ENCODE measurements around the gene AMD1.
"Not testable (repeated sequence)": the region's sequence is repeated elsewhere in the genome, so short reads cannot be mapped to it uniquely, and the experiment has no call there.

AMD1 gene

DNA sequence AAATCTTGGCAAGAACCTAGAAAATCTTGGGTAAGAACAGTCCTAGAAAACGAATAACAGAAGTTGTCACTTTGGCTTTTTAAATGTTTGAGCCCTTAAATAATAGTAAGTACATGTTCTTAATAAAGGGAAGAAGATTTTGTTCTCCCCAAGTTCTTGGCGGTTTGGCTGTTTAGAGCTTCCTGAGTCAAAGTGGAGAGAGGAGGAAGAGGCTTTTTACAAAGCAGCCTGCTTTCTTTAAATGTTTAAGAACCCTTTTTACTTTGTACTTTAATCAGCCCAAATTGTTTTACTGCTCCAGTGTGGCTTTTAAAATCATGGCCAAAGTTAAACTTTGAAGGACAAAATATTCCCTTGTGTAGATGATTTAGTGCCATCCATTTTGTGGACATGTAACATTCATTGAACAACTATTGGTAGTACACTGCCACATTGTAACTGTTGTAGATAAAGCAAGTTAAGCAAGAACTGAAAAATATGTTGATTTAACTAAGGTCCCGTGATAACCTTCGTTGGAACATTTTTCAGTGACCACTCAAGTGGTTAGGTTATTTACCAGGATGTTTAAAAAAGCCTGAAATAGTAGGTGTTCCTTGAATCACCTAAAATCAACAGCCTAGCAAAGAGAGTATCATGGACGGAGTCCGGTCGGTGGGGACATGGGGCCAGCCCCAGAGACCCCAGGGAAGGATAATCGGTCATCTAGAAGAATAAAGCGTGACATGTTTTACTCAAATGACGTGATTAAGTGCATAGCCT is 2.4 kb downstream of the AMD1 start:
- DNase-seq (ENCODE audit: low read depth in 3 of 3, low spot score in 1 of 3), result no peak

DNA sequence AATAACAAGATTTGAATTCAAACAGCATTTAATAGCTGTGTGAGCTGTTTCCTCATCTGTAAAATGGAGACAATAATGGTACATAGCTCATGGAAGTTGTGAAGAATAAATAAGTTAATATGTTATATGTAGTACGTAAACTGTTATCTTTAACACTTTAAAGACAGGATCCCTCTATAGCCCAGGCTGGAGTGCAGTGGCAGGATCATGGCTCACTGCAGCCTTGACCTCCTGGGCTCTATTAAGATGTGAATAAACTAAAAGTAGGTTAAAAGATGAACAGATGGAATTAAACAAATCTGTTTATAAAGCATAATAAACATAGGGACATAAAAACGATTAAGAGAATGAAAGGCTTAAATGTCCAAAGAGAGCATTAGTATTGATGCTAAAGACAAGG is 3.0 kb downstream of the AMD1 start:
- no peak for DNase-seq (ENCODE audit: low read depth in 3 of 3, low spot score in 1 of 3)

DNA sequence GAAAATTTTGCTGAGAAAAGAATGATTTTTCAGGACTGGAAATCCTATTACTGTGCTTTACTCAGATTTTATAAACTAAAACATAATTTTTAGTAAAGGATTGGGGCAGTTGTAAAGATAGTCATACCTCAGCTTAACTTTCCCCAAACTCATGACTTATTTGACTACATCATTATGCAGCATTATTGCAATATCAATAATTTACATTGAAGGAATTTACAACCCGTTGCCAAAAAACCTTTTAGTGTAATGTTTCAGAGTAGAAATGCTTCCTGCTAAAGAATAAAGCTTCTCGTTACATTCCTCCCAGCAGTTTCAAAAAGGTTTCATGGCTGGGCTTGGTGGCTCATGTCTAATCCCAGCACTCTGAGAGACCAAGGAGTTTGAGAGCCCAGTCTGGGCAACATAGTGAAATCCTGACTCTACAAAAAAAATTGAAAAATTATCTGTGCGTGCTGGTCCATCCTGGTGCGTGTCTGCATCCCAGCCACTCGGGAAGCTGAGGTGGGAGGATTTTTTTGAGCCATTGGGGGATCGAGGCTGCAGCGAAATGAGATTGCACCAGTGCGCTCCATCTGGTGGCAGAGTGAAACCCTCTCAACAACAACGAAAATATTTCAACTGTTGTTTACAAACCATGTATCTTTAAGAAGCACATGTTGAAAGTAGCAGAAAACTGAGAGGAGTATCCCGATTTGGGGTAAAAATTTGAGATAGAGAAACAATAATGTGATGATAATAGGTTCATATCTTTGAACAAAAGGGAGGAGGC is 4.4 kb downstream of the AMD1 start:
- no peak for DNase-seq (ENCODE audit: low read depth in 3 of 3, low spot score in 1 of 3)

DNA sequence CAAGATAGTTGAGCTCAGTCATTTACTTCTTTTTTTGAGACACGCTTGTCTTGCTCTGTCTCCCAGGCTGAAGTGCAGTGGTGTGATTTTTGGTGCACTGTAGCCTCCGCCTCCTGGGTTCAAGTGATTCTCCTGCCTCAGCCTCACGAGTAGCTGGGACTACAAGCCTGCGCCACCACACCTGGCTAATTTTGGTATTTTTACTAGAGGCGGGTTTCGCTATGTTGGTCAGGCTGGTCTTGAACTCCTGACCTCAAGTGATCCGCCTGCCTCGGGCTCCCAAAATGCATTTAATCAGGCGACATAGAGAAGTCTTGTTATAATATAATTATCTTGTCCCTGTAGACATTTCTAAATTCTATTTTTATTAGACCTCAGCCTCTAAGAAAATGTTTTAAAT is 6.1 kb downstream of the AMD1 start:
- DNase-seq (ENCODE audit: low read depth in 3 of 3, low spot score in 1 of 3), result no peak

DNA sequence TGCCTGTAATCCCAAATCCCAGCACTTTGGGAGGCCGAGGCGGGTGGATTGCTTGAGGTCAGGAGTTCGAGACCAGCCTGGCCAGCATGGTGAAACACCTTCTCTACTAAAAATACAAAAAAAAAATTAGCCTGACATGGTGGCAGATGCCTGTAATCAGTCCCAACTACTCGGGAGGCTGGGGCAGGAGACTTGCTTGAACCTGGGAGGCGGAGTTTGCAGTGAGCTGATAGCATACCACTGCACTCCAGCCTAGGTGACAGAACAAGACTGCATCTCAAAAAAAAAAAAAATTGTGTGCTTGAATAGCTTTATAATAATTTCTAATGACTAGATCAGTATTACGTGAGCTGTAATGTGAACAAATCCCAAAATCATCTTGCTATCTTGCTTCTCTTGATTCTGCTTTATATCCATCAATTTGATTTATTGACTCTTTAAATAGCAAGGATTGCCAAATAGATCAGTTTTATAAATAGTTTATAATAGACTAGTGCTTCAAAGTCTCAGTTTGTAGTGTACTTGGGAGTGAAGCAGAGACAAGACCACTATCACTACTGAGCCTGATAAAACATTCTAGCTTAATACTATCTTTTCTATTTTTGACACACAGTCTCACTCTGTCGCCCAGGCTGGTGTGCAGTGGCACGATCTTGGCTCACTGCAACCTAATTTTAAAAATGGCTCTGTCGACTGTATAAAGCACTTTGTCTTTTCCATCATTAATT is 7.1 kb downstream of the AMD1 start:
- no peak for DNase-seq (ENCODE audit: low read depth in 3 of 3, low spot score in 1 of 3)

DNA sequence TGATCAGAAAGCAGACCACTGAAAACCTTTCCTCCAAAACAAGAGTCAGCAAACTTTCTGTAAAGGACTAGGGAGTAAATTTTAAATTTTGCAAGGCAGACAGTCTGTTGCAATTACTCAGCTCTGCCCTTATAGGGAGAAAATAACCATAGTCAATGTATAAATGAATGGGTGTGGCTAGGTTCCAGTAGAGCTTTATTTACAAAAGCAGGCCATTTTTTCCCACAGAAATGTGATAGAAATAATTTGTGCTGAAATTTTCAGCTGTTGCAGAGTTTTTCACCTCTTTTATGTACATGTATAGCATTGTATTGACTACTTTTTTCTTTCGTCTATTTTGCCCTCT is 7.7 kb downstream of the AMD1 start:
- no peak for DNase-seq (ENCODE audit: low read depth in 3 of 3, low spot score in 1 of 3)

DNA sequence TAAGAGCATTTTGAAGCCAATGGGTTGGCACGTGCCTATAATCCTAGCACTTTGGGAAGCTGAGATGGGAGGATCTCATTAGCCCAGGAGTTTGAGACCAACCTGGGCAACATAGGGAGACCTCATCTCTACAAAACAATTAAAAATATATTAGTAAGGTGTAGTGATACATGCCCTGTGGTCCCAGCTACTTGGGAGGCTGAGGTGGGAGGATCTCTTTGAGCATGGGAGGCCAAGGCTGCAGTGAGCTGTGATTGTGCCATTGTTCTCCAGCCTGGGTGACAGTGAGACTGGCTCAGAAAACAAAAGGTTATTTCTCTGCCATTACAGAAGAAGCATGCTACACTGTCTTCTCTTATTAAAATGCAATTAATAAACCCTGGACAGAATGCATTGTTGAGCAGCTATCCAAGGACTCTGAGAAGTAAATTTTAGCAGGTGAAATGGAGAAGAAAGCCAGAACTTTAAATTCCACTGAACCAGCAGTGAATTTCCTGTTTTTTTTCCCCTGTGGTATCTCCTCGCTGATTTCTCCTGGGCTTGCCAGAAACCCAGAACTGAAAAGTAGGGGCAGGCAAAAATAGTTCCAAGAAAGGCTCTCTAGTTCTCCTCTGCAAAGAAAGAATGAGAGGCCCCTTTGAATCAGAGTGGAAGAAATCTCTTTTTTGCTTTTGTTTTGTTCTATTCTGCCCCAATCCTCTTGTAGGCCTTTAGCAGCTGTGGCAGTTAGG is 8.4 kb downstream of the AMD1 start:
- no peak for DNase-seq (ENCODE audit: low read depth in 3 of 3, low spot score in 1 of 3)

DNA sequence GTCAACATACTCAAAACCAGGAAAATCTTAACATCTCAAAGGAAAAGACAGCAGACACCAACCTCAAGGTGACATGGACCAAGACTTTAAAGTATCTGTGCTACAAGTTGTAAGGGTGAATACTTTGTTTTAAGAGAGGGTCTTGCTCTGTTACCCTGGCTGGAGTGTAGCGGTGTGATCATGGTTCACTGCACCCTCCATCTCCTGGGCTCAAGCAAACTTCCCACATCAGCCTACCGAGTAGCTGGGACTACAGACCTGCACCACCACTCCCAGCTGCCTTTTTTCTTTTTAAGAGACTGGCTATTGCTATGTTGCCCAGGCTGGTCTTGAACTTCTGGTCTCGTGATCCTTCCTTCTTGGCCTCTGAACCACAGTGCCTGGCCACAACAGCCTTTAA is 9.7 kb downstream of the AMD1 start:
- DNase-seq (ENCODE audit: low read depth in 3 of 3, low spot score in 1 of 3), result no peak

DNA sequence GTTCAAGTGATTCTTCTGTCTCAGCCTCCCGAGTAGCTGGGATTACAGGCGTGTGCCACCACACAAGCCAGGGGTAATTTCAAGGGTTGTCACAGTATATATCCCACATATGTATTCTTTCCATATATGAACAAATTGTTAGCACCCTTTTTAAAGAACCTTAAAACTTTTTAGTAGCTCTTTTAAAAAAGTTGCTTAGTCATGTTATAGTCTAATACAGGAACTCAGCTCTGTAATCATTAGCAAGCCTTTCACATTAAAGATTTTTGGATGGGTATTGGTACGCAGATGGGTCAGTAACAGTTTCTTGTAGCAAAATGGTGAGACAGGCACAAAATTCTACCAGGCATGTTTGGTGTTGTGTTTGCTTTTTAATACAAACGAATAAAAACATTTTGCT is 10.9 kb downstream of the AMD1 start:
- no peak for DNase-seq (ENCODE audit: low read depth in 3 of 3, low spot score in 1 of 3)

DNA sequence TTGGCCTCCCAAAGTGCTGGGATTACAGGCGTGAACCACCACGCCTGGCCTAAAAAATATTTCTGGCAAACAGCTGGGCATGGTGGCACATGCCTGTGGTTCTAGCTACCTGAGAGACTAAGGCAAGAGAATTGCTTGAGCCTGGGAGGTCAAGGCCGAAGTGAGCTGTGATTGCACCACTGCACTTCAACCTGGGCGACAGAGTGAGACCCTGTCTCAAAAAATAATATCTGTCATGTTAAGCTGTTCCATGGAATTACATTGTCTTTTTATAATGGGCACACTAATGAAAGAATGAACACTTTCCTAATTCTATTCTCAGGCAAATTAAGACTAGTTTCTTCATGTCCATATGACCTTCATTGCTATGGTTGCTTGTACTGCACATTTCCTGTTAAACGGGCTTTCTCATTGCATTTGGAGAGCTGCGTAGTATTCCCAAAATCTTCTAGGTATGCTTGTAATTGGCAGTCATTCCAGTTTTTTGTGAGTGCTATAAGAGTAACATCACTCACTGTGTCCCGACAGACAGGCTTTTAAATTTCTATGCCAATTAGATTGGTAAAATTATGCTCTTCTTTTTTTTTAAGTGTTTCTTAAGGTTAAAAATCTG is 12.1 kb downstream of the AMD1 start:
- no peak for DNase-seq (ENCODE audit: low read depth in 3 of 3, low spot score in 1 of 3)

DNA sequence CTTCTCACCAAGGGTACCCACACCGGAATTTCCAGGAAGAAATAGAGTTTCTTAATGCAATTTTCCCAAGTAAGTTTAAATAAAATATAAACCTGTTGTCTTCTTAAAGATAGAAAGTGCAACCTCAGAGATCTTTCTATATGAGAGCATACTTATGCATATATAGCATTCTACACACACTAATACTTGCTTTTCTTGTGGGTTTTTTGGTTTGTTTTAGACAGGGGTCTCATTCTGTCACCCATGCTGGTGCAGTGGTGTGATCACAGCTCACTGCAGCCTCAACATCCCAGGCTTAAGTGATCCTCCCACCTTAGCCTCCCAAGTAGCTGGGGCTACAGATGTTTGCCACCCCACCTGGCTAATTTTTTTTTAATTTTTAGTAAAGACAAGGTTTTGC is 15.7 kb downstream of the AMD1 start:
- no peak for DNase-seq (ENCODE audit: low read depth in 3 of 3, low spot score in 1 of 3)

DNA sequence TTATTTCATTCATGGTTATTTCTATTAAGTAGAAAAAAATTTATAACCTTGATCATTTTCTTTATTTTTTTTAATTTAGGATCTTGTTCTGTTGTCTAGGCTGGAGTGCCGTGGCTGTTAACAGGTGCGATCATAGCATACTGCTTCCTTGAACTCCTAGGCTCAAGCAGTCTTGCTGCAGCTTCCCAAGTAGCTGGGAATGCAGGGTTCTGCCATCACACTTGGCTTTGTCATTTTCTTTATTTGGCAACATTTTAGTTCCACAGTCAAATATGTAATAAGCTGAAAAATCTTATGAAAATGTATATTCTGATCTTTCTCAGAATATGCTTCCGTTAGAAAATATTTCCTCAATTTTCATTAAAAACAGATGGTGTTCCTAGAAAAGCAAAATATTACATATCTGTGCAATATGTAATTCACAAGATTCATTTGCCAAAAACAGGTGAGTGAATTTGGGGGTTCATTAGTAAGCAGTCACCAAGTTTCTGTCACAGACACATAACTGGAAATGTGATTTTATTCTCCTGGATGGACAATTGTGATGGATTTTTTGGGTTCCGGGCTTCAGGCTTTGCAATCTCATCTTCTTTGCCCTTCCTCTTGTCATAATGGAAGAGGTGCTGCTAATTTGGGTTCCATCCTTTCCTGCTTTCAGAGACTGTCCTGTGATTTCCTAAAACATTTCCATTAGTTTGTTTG is 21.5 kb downstream of the AMD1 start:
- no peak for DNase-seq (ENCODE audit: low read depth in 3 of 3, low spot score in 1 of 3)

DNA sequence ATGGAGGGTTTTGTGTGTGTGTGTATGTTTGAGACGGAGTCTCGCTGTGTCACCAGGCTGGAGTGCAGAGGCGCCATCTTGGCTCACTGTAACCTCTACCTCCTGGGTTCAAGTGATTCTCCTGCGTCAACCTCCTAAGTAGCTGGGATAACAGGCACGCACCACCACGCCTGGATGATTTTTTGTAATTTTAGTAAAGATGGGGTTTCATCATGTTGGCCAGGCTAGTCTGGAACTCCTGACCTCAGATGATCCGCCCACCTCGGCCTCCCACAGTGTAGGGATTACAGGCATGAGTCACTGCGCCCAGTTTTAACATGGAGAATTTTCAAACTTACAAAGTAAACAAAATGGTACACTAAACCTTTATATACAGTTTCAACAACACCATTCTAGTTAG is 22.8 kb downstream of the AMD1 start:
- DNase-seq (ENCODE audit: low read depth in 3 of 3, low spot score in 1 of 3), result no peak

DNA sequence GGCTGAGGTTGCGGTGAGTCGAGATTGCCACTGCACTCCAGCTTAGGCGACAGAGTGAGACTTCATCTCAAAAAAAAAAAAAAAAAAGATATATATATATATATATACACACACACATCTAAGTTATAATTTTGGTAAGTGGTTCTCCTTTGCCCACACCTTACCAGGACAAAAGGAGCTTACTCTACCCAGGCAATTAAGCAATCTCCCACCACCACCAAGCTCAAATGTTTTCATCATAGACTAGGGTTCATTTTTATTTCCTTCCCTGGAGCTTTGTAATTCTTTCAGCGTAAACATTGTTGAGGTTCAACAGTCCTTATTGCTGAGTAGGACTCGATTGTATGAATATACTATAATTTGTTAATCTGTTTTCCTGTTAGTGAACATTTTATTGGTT is 23.5 kb downstream of the AMD1 start:
- no peak for DNase-seq (ENCODE audit: low read depth in 3 of 3, low spot score in 1 of 3)

DNA sequence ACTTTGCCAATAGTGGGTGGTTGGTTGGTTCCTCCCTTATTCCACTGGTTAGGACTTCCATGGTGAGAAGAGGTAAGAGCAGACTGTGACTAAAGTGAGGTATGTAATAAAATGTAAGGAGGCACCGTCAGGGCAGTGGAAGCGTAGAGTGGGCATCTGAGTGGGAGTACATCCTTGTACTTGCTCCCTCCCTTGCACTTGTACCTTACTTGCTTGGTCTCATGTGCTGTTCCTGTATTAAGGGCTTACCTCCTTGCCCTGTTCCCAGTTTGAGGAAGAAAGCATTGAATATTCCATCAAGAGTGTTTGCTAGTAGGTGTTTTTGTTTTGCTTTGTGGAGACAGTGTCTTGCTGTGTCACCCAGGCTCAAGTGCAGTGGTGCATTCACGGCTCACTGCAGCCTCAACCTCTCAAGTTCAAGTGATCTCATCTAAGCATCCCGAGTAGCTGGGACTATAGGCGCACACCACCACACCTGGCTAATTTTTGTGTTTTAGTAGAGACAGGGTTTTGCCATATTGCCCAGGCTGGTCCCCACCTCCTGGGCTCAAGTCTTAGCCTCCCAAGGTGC is 25.5 kb downstream of the AMD1 start:
- DNase-seq (ENCODE audit: low read depth in 3 of 3, low spot score in 1 of 3), result no peak

DNA sequence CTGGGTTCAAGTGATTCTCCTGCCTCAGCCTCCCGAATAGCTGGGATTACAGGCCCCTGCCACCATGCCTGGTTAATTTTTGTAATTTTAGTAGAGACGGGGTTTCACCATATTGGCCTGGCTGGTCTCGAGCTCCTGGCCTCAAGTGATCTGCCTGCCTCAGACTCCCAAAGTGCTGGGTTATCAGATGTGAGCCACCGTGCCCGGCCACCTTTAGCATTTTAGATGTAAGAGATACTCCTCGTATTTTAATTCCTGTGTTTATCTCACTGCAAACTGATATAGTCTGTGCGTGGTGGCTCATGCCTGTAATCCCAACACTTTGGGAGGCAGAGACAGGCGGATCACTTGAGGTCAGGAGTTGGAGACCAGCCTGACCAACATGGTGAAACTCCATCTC is 27.0 kb downstream of the AMD1 start:
- not testable (repeated sequence) for DNase-seq (ENCODE audit: low read depth in 3 of 3, low spot score in 1 of 3)

DNA sequence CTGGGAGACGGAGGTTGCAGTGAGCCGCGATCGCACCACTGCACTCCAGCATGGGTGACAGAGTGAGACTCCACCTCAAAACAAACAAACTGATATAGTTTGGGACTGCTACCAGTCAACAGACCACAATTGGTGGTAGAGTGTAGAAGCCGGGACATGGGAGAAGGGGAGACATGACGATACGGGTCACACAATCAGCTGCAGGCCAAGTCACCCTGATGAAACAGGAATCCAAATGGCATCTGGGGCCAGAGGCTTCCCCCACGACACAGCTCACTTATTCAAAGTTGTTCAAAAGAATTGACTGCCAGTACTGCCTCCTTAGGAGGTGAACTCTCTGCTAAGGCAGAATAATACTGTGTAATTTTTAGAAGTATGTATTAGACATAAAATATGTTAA is 27.5 kb downstream of the AMD1 start:
- no peak for DNase-seq (ENCODE audit: low read depth in 3 of 3, low spot score in 1 of 3)

DNA sequence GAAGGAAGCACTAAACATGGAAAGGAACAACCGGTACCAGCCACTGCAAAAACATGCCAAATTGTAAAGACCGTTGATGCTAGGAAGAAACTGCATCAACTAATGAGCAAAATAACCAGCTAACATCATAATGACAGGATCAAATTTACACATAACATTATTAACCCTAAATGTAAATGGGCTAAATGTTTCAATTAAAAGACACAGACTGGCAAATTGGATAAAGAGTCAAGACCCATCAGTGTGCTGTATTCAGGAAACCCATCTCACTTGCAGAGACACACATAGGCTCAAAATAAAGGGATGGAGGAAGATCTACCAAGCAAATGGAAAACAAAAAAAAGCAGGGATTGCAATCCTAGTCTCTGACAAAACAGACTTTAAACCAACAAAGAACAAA is 31.7 kb downstream of the AMD1 start:
- not testable (repeated sequence) for DNase-seq (ENCODE audit: low read depth in 3 of 3, low spot score in 1 of 3)

DNA sequence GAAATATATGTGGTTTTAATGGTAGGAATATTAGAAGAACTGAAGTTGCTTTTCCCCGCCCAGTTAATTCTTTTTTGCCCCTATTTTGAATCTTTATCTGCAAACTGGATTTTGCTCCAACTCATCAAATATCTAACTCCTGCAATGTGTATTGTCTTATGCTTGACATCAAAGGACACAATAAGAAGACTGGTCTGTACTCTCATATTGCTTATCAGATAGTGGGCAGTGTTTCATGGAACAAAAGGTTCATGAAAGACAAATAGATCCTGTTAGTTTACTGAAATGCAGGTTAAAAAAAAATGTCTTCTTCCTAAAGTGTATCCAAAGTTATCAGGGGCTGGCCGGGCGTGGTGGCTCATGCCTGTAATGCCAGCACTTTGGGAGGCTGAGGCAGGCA is 56.2 kb downstream of the AMD1 start:
- no peak for DNase-seq (ENCODE audit: low read depth in 3 of 3, low spot score in 1 of 3)

DNA sequence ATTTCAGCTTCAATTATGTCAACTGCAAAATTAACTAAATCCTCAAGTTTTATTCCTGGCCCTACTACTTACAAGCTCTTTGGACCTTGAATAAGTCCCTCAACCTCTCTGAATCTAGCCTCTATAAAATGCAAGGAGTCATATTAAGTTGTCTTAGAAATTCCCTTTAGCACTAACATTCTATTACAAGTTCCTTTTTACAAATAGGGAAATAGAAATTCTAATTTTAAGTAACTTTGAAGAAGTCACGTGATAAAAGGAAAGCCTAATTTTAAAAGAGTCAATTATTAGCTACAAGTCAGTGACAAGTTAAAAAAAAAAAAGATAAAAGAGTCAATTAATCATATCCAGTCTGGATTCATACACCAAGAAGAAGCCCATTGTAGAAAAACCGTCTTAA is 59.3 kb downstream of the AMD1 start:
- DNase-seq (ENCODE audit: low read depth in 3 of 3, low spot score in 1 of 3), result no peak
